ENCODE data around the gene ATAD3B.
"Not testable (repeated sequence)": the region's sequence is repeated elsewhere in the genome, so short reads cannot be mapped to it uniquely, and the experiment has no call there.

ATAD3B gene

DNA sequence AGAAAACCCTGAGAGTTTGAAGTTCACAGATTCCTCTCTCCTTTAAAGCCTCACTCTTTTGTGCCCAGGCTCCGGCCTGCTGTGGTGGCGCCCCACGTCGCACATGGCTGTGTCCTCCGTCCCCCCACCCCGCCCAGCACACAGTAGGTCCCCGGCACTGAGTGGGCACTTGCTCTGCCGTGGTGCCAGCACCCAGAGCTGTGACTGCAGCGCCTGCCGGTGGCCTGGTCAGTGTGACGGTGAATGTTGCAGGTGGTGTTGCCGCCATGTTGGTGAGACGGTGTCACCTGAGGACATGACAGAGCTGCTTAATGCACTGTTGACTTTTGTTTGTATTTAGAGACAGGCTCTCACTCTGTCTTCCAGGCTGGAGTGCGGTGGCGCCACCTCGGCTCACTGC, 18.7 kb upstream of the ATAD3B start:
- no peak for DNase-seq

DNA sequence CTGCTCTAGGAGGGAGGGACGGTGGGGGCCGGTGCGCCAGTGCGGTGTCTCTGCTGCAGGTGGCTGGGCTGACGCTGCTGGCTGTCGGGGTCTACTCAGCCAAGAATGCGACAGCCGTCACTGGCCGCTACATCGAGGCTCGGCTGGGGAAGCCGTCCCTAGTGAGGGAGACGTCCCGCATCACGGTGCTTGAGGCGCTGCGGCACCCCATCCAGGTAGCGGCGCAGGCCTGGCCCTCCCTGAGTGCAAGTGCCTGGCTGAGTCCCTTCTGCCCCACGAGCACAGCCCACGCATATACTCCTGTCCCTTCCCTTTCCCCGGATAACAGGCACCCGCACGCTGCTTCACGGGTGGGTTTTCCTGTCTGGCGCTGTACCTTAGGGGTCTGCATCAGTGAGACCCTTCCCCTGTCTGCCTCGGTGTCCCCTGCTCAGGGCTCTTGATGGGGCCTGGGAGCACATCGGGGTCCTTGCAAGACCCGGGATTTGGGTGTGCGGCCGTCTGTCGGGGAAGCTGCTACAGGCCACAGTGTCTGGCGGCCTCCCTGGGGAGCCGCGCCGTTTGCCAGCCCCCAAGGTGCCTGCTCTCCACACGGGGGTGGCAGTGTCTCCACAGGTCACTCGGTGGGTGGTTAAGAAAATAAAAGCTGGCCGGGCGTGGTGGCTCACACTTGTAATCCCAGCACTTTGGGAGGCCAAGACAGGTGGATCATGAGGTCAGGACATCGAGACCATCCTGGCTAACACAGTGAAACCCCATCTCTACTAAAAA, 17.1 kb upstream of the ATAD3B start:
- DNase-seq, result not testable (repeated sequence)

DNA sequence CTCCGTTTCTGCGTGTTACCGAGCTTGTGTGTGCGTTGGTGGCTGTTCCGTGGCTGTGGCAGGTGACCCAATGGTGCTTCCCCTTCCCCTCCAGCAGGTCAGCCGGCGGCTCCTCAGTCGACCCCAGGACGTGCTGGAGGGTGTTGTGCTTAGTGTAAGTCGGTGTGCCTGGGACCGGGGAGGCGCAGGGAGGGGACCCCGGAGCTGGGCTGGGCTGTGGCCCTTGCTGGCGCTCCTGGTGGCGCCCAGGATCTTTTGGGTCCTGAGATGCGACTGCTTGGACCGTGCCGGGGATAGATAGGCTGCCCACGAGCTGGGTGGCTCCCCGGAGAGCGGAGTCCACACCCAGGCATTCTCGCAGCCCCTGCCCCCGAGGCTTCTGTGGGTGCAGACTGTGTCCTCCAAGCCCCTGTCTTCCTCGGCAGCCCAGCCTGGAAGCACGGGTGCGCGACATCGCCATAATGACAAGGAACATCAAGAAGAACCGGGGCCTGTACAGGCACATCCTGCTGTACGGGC, 16.1 kb upstream of the ATAD3B start:
- no peak for DNase-seq

DNA sequence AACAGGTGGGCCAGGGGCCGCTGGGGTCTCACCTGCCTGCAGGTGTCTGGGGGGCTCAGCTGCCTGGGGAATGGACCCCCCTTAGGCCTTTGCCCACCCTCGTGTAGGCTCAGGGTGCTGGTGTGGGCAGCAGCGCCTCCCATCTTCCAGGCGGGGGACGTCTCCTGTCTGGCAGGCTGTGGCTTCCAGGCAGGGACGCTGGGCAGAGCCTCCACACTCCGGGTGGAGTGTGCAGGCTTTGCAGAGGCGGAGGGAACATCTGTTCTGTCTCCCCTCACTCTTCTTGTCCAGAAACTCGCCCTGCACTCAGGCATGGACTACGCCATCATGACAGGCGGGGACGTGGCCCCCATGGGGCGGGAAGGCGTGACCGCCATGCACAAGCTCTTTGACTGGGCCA, 15.6 kb upstream of the ATAD3B start:
- not testable (repeated sequence) for DNase-seq

DNA sequence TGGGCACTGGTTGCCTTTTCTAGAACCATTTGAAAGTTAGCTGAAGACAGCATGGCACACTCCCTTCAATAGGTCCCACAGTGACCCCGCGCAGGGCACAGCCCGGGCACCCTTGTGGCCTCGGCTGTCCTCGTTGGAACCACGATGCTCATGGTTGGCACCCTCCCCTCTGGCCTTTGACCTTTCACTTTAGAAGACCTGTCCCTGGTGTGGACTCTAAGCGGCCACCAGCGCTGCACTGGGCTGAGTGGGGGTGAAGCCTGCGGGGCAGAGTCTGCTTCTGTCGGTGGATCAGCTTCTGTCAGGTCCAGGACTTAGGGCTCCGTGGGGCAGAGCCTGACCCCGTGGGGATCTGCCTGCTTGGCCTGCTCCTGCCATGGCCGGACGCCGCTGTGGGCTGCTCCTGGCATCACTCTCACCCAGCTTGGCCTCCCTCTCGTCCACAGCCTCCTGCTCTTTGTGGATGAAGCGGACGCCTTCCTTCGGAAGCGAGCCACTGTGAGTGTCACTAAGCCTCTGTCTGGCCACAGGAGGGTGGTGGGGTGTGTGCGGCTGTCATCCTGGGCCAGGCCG, 14.8 kb upstream of the ATAD3B start:
- DNase-seq, result not testable (repeated sequence)

DNA sequence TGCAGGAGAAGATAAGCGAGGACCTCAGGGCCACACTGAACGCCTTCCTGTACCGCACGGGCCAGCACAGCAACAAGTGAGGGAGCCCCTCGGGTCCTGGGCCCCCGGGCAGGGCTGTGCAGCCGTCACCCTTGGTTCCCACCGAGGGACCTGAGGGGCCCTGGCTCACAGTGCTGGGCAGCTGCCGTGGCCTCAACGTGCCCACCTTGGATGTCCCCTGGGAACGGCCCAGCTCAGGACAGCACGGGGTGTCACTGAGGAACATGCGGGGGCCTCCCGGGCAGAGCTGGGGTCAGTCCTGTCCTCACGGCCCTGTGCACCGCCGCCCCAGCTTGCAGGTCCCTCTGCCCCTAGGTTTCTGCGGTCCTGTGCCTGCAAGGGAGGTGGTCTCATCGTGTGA, 12.4 kb upstream of the ATAD3B start:
- not testable (repeated sequence) for DNase-seq

DNA sequence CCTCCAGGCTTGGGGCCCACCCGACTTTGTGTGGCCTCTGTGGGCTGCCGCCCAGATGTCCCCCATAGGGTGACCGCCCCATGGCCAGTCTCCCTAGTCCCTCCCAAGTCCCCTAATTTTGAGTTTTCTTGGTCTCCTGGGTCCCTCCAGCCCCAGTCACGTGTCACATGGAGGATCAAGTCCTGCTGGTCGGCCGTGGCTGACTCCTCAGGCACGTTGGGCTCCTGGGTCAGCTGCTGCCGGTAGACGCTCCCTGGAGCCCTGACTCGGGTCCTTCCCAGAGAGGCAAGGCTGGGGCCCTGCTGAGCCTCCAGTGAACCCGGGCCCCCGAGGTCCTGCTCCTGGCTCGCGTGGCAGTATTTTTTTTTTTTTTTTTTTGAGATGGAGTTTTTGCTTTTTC, 11.9 kb upstream of the ATAD3B start:
- not testable (repeated sequence) for DNase-seq

DNA sequence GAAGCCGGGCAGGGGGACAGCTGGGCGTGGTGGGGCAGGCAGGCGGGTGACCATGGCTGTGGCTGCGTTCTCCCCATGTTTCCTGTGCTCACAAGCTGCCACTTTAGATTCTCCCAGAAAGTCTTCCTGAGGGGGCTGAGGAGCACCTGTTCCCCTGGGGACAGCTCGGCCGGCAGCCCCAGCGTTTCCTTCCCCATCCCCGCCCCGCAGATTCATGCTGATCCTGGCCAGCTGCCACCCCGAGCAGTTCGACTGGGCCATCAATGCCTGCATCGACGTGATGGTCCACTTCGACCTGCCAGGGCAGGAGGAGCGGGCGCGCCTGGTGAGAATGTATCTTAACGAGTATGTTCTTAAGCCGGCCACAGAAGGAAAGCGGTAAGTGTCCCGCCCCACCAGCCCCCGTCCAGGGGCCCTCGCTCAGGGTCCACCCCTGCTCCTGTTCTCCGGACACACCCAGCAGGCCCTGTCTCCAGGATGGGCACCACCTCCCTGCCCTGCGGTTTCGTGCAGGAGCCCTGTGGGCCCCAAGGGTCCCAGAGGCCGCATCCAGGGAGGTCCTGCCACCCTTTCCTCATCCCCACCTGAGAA, 10.9 kb upstream of the ATAD3B start:
- no peak for DNase-seq

DNA sequence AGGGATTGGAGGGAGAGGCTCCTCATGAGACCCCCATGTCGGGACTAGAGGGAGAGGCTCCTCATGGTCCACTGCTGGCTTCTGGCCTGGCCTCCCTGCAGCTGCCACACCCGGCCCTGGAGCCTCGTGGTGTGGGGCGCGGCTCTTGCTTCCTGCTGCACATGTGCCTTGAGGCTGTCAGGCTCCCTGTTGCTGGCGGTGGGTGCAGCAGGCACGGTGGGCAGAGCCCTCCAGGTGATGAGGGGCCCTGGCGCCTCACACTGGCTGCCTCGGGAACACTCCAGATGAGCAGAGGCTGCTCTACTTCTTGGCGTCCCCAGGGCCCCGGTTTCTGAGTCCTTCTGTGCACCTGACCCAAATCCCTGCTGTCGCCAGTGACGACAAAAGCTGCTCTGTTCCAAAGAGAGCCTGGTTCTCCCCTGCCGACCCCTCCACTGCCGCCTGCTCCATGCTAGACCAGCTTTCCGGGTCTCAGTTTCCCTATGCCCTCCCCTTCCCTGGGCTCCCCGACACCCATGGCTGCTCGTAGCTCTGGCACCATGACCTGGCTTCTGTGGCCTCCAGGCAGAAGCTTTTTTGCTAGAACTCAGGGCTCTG, 9.7 kb upstream of the ATAD3B start:
- DNase-seq, result peak; percentile 49

DNA sequence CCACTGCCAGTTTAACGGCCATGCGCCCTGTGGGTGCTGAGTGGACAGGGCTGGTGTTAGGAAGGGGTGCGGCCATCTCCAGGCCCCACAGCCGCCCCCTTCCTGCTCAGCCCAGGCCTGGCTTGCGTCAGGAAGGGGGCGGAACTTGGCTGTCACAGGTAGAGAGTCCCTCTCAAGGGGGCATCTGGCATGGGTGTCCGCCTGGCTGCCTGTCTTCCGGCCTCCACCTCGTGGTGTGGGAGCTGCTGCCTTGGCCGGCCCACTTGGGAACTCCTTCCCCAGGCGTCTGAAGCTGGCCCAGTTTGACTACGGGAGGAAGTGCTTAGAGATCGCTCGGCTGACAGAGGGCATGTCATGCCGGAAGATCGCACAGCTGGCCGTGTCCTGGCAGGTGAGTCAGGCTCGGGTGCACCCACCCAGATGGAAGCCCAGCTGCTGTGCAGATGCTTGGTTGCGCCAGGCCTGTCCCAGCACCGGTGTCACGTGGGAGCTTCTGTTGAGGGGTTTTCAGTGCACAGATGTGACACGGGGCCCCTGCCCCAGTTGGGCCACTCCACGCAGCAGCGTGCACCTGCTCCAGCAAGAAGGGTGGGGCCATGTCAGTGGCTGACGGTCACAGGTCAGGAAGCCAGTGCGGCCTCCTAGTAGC, 9.1 kb upstream of the ATAD3B start:
- peak; percentile 99 for DNase-seq

DNA sequence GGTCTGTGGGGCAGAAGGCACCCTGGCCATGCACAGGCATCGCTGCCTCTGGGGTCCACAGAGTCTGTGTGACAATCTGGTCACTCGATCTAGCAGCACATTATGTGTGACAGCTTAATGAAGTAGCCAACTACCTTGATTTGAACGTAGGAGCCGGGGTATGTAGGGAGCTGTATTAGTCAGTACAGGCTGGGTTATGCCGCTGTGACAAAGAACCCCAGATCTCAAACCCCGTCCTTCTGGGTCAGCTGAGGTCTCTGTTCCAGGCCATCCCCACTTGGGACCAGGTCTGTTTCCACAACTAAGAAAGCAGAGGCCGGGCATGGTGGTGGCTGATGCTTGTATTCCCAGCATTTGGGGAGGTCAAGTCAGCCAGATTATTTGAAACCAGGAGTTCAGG, 8.3 kb upstream of the ATAD3B start:
- no peak for DNase-seq

DNA sequence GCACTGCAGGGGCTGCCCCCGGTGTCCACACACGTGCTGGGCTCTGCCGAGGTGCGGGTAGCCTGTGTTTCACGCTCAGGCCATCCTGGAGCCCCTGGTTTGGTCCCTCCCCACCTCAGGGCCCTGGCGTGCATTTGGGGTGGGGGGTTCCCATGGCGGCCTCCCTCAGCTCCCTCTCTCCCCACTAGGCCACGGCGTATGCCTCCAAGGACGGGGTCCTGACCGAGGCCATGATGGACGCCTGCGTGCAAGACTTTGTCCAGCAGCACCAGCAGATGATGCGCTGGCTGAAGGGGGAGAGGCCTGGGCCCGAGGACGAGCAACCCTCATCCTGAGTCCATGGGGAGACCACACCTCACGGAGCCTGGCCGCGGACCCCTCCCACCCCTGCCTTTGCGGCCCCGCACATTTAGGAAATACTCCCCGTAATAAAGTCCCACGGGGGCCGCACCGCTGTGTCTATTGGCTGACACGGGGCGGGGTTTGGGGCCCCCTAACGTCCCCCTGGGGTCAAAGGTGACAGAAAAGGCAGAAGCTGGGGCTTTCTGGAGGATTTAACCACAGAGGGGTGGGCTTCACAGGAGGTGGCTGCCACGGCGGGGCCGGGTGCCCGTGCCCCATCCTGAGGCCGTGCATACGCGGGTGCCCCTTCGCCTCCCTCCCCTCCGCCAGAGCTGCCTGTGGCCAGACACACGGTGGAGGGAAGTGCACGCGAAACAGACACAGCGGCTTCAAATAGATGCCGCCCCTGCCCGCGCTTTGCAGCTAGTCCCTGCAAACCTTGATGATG, 3.2 kb upstream of the ATAD3B start:
- not testable (repeated sequence) for DNase-seq

DNA sequence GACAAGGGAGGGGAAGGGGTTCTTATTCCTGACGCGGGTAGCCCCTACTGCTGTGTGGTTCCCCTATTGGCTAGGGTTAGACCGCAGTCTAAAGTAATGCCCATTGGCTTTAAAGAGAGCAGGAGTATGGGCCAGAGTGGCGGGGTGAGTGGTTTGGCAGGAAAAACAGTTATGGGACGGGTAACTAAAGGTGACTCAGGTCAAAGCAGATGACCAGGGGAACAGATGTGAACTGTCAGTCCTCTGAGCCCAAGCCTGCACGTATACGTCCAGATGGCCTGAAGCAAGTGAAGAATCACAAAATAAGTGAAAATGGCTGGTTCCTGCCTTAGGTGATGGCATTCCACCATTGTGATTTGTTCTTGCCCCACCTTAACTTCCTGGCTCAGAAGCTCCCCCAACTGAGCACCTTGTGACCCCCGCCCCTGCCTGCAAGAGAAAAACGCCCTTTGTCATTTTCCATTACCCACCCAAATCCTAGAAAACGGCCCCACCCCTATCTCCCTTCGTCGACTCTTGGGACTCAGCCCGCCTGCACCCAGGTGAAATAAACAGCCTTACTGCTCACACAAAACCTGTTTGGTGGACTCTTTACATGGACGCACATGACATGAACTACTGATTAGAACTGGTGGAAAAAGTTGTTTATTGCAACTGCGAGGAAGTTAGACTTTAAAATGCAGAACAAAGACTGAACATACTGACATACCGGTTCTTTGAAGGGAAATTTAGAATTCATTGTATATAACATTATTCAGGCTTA, 758 bp upstream of the ATAD3B start:
- no peak for DNase-seq

DNA sequence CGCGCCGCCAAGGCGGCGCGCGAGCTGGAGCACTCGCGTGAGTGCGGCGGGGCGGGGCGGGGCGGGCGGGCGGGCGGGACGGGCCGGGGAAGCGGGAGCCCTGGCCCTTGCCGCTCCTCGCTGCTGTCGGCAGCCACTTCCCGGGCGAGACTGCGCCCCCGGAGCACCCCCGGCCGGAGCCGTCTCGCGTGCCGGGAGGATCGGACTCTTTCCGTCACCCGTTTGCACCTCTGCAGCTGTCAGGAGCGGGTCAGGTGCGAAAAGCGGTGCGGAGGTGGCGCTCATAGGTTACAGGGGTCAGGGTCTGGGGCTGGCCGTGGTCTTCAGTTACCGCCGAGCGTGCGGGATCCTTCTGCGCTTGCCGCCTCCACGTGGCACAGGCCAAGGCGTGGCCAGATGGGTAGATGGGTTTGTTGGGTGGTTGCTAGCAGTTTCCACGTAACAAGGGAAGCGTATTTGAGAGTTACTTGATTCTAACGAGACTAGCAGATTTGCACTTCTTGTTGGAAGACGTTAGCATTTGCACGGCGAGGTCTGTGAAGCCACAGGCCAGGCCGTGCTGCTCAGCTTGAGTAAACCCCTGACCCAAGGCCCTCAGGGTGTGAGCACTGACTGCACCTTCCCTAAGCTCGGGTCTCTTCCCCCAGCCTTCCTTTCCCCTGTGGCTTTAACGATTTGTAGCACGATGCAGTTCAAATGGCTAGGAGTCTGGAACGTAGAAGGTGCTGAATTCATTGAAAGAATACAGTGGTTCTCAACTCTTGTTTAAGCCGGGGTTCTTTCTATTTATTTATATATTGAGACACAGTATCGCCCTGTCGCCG, 700 bp downstream of the ATAD3B start:
- not testable (repeated sequence) for DNase-seq

DNA sequence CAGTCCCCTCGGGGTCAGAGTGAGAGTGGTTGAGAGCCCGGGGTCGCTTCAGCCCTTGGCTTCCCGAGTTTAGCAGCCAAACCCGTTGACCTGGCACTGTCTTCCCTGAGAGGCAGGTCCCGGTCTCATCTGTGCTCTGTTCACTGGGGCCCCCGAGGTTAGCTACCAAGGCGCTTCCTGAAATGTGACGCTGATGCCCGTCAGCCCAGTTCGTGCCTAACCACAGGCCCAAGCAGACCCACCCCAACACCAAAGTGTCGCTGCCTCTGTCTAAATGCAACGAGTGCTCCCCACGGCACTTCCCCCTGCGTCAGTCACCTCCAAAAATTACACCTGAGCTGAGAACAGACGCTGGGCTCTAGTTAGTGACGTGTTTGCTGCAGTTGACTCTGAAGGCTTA, 4.4 kb downstream of the ATAD3B start:
- not testable (repeated sequence) for DNase-seq

DNA sequence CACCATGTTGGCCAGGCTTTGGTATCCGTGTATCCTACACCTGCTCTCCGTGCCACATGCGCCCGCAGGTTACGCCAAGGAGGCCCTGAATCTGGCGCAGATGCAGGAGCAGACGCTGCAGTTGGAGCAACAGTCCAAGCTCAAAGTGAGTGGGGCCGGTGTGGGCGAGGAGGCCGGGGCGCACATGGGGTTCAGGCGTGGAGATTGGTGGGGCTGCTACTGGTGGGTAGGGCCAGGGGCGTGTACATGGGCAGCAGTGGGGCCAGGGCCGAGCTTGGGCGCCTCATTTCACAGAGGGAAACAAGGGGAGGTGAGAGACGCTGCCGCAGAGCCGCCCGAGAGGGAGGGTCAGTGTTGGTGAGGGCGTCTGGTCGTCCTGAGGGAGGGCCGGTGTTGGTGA, 5.6 kb downstream of the ATAD3B start:
- DNase-seq, result no peak

DNA sequence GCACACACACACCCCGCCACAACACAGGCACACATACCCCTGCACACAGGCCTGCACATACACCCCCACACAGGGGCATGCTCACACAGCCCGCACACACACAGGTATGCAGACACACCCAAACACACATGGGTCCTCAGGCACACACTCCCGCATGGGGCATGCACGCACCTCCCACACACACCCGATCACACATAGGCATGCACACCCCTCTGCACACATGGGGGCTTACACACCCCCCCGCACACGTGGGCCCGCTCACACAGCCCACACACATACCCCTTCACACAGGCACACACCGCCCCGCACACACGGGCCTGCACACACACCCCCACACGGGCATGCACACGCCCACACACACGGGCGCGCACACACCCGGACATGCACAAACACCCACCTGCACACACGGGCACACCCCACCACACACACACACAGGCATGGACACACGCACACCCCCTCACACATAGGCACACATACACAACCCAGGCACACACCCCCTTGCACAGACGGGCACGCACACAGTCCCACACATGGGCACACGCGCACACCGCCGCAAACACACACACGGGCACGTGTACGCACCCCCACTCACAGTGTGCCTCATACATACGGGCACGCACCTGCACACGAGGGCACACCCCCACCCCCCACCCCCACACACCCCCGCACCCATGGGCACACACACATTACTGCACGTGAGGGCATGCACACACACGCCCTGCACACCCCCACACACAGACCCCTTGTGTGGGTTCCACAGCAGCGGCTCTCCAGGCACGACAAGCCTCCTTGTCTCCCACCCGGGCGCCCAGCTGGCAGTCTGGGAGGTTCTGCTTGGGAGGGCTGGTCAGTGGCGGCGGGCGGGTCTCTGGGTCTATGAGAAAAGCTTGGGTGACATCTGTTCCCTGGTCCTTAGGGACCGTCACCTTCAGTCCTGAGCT, 8.3 kb downstream of the ATAD3B start:
- no peak for DNase-seq

DNA sequence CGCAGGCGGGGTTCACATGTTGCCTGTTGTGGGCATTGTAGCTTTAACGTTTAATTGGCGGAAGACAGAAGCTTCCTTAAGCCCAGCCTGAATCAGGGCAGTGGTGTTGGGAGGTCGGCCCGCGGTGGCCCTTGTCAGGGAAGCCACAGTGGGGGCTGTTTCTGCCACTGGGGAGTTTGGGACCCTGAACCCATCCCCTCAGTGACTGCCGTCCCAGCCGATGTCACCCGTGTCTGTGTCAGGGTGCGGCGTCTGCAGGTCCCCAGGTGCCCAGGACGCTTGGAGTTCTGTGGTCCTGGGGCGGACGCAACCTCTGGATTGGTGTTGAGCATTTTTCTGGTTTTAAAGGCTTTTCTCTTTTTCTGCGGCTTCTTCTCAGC, 8.9 kb downstream of the ATAD3B start:
- DNase-seq, result not testable (repeated sequence)

DNA sequence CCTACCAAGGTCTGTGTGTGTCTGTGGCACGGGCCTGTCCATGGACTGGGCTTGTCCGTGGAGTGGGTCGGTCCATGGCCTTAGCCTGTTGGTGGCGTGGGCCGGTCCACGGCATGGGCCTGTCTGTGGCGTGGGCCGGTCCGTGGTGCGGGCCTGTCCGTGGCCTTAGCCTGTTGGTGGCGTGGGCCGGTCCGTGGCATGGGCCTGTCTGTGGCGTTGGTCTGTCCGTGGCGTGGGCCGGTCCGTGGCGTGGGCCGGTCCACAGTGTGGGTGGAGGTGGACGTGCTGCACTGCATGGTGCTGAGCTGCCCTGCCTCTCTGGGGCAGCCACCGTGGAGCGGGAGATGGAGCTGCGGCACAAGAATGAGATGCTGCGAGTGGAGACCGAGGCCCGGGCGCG, 10.2 kb downstream of the ATAD3B start:
- not testable (repeated sequence) for DNase-seq

DNA sequence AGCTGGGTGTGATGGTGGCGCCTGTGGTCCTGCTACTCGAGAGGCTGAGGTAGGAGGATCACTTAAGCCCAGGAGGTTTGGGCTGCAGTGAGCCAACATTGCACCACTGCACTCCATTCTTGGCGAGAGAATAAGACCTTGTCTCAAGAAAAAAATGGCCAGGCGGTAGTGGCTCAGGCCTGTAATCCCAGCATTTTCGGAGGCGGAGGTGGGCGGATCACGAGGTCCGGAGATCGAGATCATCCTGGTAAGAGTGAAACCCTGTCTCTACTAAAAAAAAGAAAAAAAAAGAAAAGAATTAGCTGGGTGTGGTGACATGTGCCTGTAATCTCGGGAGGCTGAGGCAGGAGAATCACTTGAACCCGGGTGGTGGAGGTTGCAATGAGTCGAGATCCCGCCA, 11.3 kb downstream of the ATAD3B start:
- no peak for DNase-seq

Data from NCI-H510A (cell line).